A549 (cell line): Measurements from ENCODE around the gene ACAN. TPM values are rescaled to one million over a fixed set of nuclear protein-coding genes. Genes with fewer than 3 reads are reported as not detected.

ENCODE experiments used
- ATAC-seq, 2 experiments: fragments of 200-7000 bp in 1 of 2; fragments of >200 bp in 1 of 2; cut with Nextera tagmentation in 1 of 2; cut with Tn5 transposase in 1 of 2; 3 replicates each; pipeline versions ENCODE4 v1.8.0 to v1.9.1; 2018 to 2020; ENCODE audit warnings: mild to moderate bottlenecking in 1 of 2, moderate library complexity in 1 of 2
- CTCF ChIA-PET: fragments of 300-600 bp; sonication (Branson Sonifier 250); formaldehyde crosslinking; extraction: SDS; loops from one replicate; lab custom pipeline; 2021; ENCODE audit warnings: antibody characterized with exemption, inconsistent platforms; lab: Yijun Ruan, JAX
- POLR2A ChIA-PET: fragments of 350-600 bp; formaldehyde crosslinking; extraction: SDS; loops from one replicate; lab custom pipeline; 2021; ENCODE audit warnings: antibody characterized with exemption, inconsistent platforms; lab: Yijun Ruan, JAX
- DNase-seq, 2 experiments: peaks; one replicate each; pipeline versions ENCODE4 v3.0.0 to v3.0.0-alpha.2; 2011 to 2016; ENCODE audit warnings: low read depth in 1 of 2, low spot score in 1 of 2
- FAIRE-seq: peaks from 2 replicates; lab custom pipeline; 2011; peaks lifted over from hg19 to GRCh38; lab: Jason Lieb, UNC
- H3K27ac ChIP-seq, 2 experiments: fragments of >200 bp; sonication (Bioruptor Twin); formaldehyde crosslinking; 3 replicates each; pipeline ENCODE4 v1.5.1; 2016 to 2017
- H3K4me1 ChIP-seq: fragments of >200 bp; sonication (Bioruptor Twin); formaldehyde crosslinking; 3 replicates; pipeline ENCODE4 v1.6.1; 2016
- H3K4me2 ChIP-seq: fragments of >200 bp; sonication (Bioruptor Twin); formaldehyde crosslinking; 3 replicates; pipeline ENCODE4 v1.6.1; 2016
- H3K4me3 ChIP-seq: fragments of >200 bp; sonication (Bioruptor Twin); formaldehyde crosslinking; 3 replicates; pipeline ENCODE4 v1.5.1; 2016
- H3K9me3 ChIP-seq: fragments of >200 bp; sonication (Bioruptor Twin); formaldehyde crosslinking; 3 replicates; pipeline ENCODE4 v1.6.1; 2016
- CEBPB ChIP-seq, 2 experiments: fragments of >200 bp in 1 of 2; sonication (Bioruptor Twin) in 1 of 2; formaldehyde crosslinking in 1 of 2; IDR thresholded peaks; 2 replicates each; pipeline ENCODE4 v1.6.1; 2012 to 2016
- CHD2 ChIP-seq: fragments of 150-350 bp; IDR thresholded peaks from 2 replicates; pipeline ENCODE4 v1.6.1; 2014; ENCODE audit warnings: low read length; ENCODE audit not compliant: partially characterized antibody
- ELK1 ChIP-seq: fragments of 150-350 bp; IDR thresholded peaks from 2 replicates; pipeline ENCODE4 v1.6.1; 2014; ENCODE audit warnings: low read depth, mild to moderate bottlenecking, low read length
- HEYL ChIP-seq: fragments of 250-450 bp; sonication (Bioruptor Pico); IDR thresholded peaks from 2 replicates; pipeline ENCODE4 v1.8.0; 2021; ENCODE audit warnings: mild to moderate bottlenecking, moderate library complexity
- HMGXB4 ChIP-seq: fragments of 250-450 bp; sonication (Bioruptor Pico); IDR thresholded peaks from 2 replicates; pipeline ENCODE4 v1.5.0; 2021; ENCODE audit warnings: mild to moderate bottlenecking, moderate library complexity, borderline replicate concordance
- NFE2L2 ChIP-seq: fragments of 150-350 bp; conservative IDR thresholded peaks from 2 replicates; pipeline ENCODE4 v1.6.1; 2014; ENCODE audit warnings: low read length
- NPAS2 ChIP-seq: fragments of 250-450 bp; sonication (Bioruptor Pico); IDR thresholded peaks from 2 replicates; pipeline ENCODE4 v1.8.0; 2022; ENCODE audit warnings: mild to moderate bottlenecking, moderate library complexity, borderline replicate concordance
- PHF8 ChIP-seq: fragments of 200-600 bp; sonication (generic); IDR thresholded peaks from 2 replicates; pipeline ENCODE4 v1.6.1; 2016; ENCODE audit warnings: low read depth, mild to moderate bottlenecking, antibody characterized with exemption, moderate library complexity, borderline replicate concordance
- REST ChIP-seq: fragments of 200-600 bp; sonication (generic); IDR thresholded peaks from 2 replicates; pipeline ENCODE4 v1.6.1; 2016; ENCODE audit warnings: antibody characterized with exemption, mild to moderate bottlenecking, moderate library complexity
- USF2 ChIP-seq: fragments of 450-650 bp; IDR thresholded peaks from 2 replicates; pipeline ENCODE4 v1.6.1; 2014; ENCODE audit warnings: antibody characterized with exemption
- ZFP36 ChIP-seq: fragments of 450-650 bp; IDR thresholded peaks from 2 replicates; pipeline ENCODE4 v1.6.1; 2014; ENCODE audit warnings: borderline replicate concordance; ENCODE audit not compliant: partially characterized antibody
- ZNF302 ChIP-seq: fragments of 250-450 bp; sonication (Bioruptor Pico); IDR thresholded peaks from 2 replicates; pipeline ENCODE4 v1.9.0; 2021; ENCODE audit warnings: inconsistent platforms, mild to moderate bottlenecking, moderate library complexity
- WGBS: methylation state at CpG from one replicate; pipeline ENCODE4 v1.1.6; 2017; ENCODE audit errors: missing lambda C conversion rate; 5-methylcytosine and 5-hydroxymethylcytosine counted together
- polyA plus RNA-seq, 4 experiments: library from polyadenylated mRNA; depleted of rRNA in 3 of 4; stranded (reverse); fragments of >200 nt; fragmentation: RNase III in 1 of 4; extraction: RNeasy Plus Mini Kit Qiagen cat#74134 plus additional on column Dnase treatment in 1 of 4; gene quantifications; 2 replicates in 3 of 4; 3 replicates in 1 of 4; pipeline ENCODE4 v1.2.3, GENCODE V29; 2011 to 2017

ACAN gene
- polyA plus RNA-seq, 2 of the 4 experiments (the other 2 are of a cell fraction), result 0.01 TPM; not detected in 1

- Histone ChIP-seq H3K9me3 (no peaks in the 10 kb centered on the region), H3K27ac (peak overlapping the region in 1 of 2 experiments; percentile 17; a peak in 1 of 6 replicates), H3K4me2 (no peak overlapping the region), H3K4me3 (no peak overlapping the region), H3K4me1 (peaks cover 32% of the 10 kb centered on the region)
- TF ChIP-seq PHF8 (no peak), HEYL (CRISPR knock-in tag) (no peak), ZNF302 (no peak), HMGXB4 (CRISPR knock-in tag) (no peak), NPAS2 (CRISPR knock-in tag) (no peak), CHD2 (no peak), ZFP36 (no peak), CEBPB (IDR thresholded peaks at IDR 0.05) (no peak), ELK1 (no peak)
- POLR2A ChIA-PET, result interaction anchor here (0.6 kb wide), 1 partner anchor 83 kb away, joined by 4 read pairs; no protein-coding TSS in a partner anchor
- WGBS, result 84% methylated on average over 15 of the region's 15 CpGs
- CTCF ChIA-PET, result interaction anchor here (1.2 to 32.8 kb wide), 12 partner anchors 7 to 289 kb away, joined by 3 to 851 read pairs (median 30); no protein-coding TSS in a partner anchor
- no peak for ATAC-seq
- FAIRE-seq, result no peak
- DNase-seq, result no peak
Observed at GRCh38 chr15:88898736-88899135, 95.5 kb downstream of the ACAN start.

- POLR2A ChIA-PET, result interaction anchor here (0.6 kb wide), 1 partner anchor 83 kb away, joined by 4 read pairs; no protein-coding TSS in a partner anchor
- Histone ChIP-seq H3K4me1 (peaks cover 33% of the 10 kb centered on the region), H3K9me3 (no peaks in the 10 kb centered on the region), H3K27ac (0 out of 6 replicates have a peak overlapping the region, but pooled peaks of 1 of the 2 experiments have one; percentile 17), H3K4me3 (no peak overlapping the region), H3K4me2 (no peak overlapping the region)
- FAIRE-seq, result no peak
- TF ChIP-seq REST, result no peak
- DNase-seq, result no peak
- CTCF ChIA-PET, result interaction anchor here (1.1 to 32.8 kb wide), 7 partner anchors 12 to 242 kb away, joined by 3 to 851 read pairs (median 17); no protein-coding TSS in a partner anchor
- 90% methylated on average over 9 of the region's 9 CpGs for WGBS
- no peak for ATAC-seq
Observed at GRCh38 chr15:88899251-88899650, 96.0 kb downstream of the ACAN start.

GRCh38 chr15:88900309-88900981 is 97.2 kb downstream of the ACAN start:
- peak overlapping the region; percentile 58 to 74 for H3K27ac ChIP-seq
- FAIRE-seq (no peak), ATAC-seq (peak; percentile 10 to 12; a peak in 3 of 6 replicates), DNase-seq (peak in 1 of 2 experiments; percentile 80)
- ChIA-PET CTCF (interaction anchor here (0.7 to 32.8 kb wide), 13 partner anchors 9 to 423 kb away, joined by 3 to 851 read pairs (median 5); no protein-coding TSS in a partner anchor), POLR2A (no interaction called here)
- peak; percentile 41; the same call in 1 of the 2 replicates for TF ChIP-seq USF2
- TF ChIP-seq NFE2L2, result no peak
- 78% methylated on average over 12 of the region's 12 CpGs for WGBS
- no peak overlapping the region for H3K4me3 ChIP-seq
- peak overlapping the region; percentile 47 for H3K4me2 ChIP-seq
- peaks cover 40% of the 10 kb centered on the region for H3K4me1 ChIP-seq
- H3K9me3 ChIP-seq, result no peaks in the 10 kb centered on the region
